Measurements from ENCODE around the gene WBP2NL.

- TF ChIP-seq TAF1 (IDR thresholded peaks at IDR 0.05; ENCODE audit: borderline replicate concordance, insufficient read depth, low read length) (no peak), POLR2AphosphoS5 (IDR thresholded peaks at IDR 0.05; ENCODE audit: low read depth, low read length) (no peak), SIN3A (IDR thresholded peaks at IDR 0.05; ENCODE audit: borderline replicate concordance, insufficient read depth, low read length) (no peak), REST (IDR thresholded peaks at IDR 0.05; ENCODE audit: insufficient read depth in 1 of 2, low read depth in 2 of 2, low read length in 2 of 2) (no peak), FOXP2 (optimal IDR thresholded peaks at IDR 0.05; ENCODE audit: borderline replicate concordance, extremely low read depth, extremely low read length, insufficient read depth) (no peak)
These were observed 32.4 kb upstream of the WBP2NL start for GRCh38 chr22:41966225-41966606.

Measured in PFSK-1 (cell line).